ENCODE data around the gene CEP55. TPM values are rescaled to one million over a fixed set of nuclear protein-coding genes. Genes with fewer than 3 reads are reported as not detected.

Gene CEP55
- total RNA-seq, 1 donor from 2014 or later, result 1.4 TPM

DNA sequence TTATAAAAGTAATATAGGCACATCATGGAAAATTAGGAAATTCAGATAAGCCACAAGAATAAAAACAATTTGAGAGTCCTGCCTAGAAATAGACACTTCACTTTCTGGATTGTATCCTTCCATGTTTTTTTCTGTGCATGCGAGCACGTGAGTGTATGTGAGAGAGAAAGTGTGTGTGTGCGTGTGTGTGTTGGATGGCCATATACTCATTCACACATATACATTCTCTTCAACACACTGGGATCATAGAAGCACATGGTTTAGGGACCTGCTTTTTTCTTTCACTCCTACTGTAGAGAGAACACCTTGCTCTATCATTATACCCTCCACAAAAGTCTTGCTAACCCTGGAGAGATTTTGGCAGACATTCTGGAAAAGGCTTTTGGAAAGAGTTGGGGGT lies 77.5 kb downstream of the CEP55 start:
- no peak for DNase-seq
- Histone ChIP-seq H3K9me3 (no peaks in the 10 kb centered on the region), H3K27me3 (ENCODE audit: low read depth) (peaks cover 13% of the 10 kb centered on the region), H3K4me1 (peaks cover 14% of the 10 kb centered on the region), H3K4me3 (no peak overlapping the region), H3K27ac (no peak overlapping the region), H3K36me3 (no peaks in the 10 kb centered on the region)
- intact Hi-C loops (cut with DNase I), result no loop called here
- no peak for ATAC-seq
- TF ChIP-seq, protein P1, sequence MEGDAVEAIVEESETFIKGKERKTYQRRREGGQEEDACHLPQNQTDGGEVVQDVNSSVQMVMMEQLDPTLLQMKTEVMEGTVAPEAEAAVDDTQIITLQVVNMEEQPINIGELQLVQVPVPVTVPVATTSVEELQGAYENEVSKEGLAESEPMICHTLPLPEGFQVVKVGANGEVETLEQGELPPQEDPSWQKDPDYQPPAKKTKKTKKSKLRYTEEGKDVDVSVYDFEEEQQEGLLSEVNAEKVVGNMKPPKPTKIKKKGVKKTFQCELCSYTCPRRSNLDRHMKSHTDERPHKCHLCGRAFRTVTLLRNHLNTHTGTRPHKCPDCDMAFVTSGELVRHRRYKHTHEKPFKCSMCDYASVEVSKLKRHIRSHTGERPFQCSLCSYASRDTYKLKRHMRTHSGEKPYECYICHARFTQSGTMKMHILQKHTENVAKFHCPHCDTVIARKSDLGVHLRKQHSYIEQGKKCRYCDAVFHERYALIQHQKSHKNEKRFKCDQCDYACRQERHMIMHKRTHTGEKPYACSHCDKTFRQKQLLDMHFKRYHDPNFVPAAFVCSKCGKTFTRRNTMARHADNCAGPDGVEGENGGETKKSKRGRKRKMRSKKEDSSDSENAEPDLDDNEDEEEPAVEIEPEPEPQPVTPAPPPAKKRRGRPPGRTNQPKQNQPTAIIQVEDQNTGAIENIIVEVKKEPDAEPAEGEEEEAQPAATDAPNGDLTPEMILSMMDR (IDR thresholded peaks at IDR 0.05), result no peak

- Histone ChIP-seq H3K4me1 (peaks cover 14% of the 10 kb centered on the region), H3K27ac (no peak overlapping the region), H3K27me3 (ENCODE audit: low read depth) (peaks cover 3% of the 10 kb centered on the region), H3K4me3 (no peak overlapping the region), H3K9me3 (no peaks in the 10 kb centered on the region), H3K36me3 (no peaks in the 10 kb centered on the region)
- DNase-seq (no peak), ATAC-seq (no peak)
- intact Hi-C loops (cut with DNase I), result no loop called here
- TF ChIP-seq, protein P1 (IDR thresholded peaks at IDR 0.05), result no peak
Measured at GRCh38 chr10:93576888-93577287, 80.5 kb downstream of the CEP55 start.

DNA sequence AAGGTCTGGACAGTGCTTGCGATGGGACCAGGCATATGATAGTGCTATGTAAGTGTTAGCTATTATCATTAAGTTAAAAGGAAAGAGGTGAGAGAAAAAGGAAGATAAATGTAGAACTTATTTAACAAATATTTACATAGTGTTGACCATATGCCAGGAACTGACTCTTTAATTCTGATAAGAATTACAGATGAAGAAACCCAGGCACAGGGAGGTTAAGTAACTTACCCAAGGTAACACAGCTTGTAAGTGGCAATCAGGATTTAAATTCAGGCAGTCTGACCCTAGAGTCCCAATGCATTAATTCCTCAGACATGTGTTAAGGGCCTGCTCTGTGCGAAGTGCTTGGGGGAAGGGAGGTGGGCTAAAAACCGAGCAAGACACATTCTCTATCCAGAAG lies 81.2 kb downstream of the CEP55 start:
- DNase-seq (no peak), ATAC-seq (no peak)
- peaks cover 11% of the 10 kb centered on the region for H3K4me1 ChIP-seq
- H3K4me3 ChIP-seq, result no peak overlapping the region
- TF ChIP-seq, protein P1 (IDR thresholded peaks at IDR 0.05), result no peak
- no peak overlapping the region for H3K27ac ChIP-seq
- H3K9me3 ChIP-seq, result no peaks in the 10 kb centered on the region
- peaks cover 3% of the 10 kb centered on the region for H3K27me3 ChIP-seq (ENCODE audit: low read depth)
- H3K36me3 ChIP-seq, result no peaks in the 10 kb centered on the region
- intact Hi-C loops (cut with DNase I), result no loop called here

Other genes with a start within 250 kb of the CEP55 start
- 127 TPM for gene MYOF, start 14.3 kb upstream of the CEP55 start, total RNA-seq
- gene FFAR4, start 70.1 kb downstream of the CEP55 start, total RNA-seq, result 13.7 TPM
- 17.4 TPM for gene RBP4, start 104.6 kb downstream of the CEP55 start, total RNA-seq
- not detected for gene PDE6C, start 115.9 kb downstream of the CEP55 start, total RNA-seq
- gene FRA10AC1, start 206.0 kb downstream of the CEP55 start, total RNA-seq, result 19.1 TPM